ENCODE results near the gene TAOK1.

The TAOK1 gene

DNA sequence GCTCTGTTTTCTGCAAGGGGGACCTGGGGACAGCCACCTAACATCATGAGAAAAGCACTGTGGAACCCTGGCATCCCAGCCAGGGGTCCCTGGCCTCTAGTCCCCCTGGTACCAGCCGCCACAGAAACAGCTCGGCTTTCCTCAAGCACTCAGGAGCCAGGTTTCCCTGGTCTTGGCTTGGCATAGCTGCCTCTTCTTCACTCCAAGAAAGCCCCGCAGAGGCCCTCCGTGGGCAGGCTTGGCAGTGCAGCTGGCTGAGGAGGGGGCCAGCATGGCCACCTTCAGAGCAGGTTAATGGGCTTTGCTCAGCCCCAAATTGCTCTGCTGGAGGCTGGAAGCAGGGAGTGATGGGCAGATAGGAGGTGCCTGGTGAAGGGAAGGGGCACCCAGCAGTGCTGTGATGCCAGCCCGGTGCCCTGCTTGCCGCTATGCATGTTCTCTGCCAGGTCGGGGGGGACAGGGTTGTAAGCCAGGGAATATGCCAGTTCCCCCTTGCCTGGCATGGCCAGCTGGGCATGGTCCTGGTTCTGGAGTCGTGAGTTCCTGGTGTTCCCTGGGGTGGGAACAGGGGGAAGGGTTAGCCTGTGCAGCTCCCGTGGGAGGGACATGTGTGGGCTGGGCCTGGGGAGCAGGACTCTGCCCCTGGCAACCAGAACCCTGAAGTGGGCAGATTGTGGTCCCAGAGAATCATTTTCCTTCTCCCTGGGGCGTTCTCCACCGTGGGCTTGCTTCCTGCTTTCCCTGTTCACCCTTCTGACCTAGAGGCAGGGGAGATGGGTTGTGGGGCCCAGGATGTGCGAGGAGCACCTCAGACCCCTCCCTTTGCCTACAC is 206.0 kb downstream of the TAOK1 start:
- no peak for DNase-seq (ENCODE audit: low read depth)
- TF ChIP-seq, protein P1, sequence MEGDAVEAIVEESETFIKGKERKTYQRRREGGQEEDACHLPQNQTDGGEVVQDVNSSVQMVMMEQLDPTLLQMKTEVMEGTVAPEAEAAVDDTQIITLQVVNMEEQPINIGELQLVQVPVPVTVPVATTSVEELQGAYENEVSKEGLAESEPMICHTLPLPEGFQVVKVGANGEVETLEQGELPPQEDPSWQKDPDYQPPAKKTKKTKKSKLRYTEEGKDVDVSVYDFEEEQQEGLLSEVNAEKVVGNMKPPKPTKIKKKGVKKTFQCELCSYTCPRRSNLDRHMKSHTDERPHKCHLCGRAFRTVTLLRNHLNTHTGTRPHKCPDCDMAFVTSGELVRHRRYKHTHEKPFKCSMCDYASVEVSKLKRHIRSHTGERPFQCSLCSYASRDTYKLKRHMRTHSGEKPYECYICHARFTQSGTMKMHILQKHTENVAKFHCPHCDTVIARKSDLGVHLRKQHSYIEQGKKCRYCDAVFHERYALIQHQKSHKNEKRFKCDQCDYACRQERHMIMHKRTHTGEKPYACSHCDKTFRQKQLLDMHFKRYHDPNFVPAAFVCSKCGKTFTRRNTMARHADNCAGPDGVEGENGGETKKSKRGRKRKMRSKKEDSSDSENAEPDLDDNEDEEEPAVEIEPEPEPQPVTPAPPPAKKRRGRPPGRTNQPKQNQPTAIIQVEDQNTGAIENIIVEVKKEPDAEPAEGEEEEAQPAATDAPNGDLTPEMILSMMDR (IDR thresholded peaks at IDR 0.05; ENCODE audit: low read depth, low read length, missing control alignments), result no peak
- no peak overlapping the region for H3K4me3 ChIP-seq (ENCODE audit: low read depth, low read length)
- in situ Hi-C loops (cut with HindIII; ENCODE audit: low sequenced_read_pairs), result no loop called here

DNA sequence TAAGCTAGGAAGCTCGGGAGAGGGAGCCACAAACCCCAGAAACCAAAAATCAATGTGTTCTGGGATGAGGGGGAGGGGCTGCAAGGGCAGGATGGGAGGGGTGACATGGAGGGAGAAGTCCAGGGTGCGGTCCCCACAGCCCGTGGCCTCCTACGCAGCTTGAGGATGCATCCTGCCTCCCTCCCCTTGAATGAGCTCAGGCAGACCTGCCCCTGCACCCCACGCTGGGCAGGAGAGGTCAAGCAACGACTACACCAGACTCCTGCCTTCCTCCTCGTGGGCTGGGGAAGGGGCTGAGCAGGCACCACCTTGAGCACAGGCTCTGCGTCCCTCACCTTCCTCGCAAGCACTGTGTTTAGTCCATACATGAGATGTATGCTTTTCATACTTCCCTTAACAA is 206.6 kb downstream of the TAOK1 start:
- TF ChIP-seq, protein P1 (IDR thresholded peaks at IDR 0.05; ENCODE audit: low read depth, low read length, missing control alignments), result no peak
- in situ Hi-C loops (cut with HindIII; ENCODE audit: low sequenced_read_pairs), result no loop called here
- H3K4me3 ChIP-seq (ENCODE audit: low read depth, low read length), result no peak overlapping the region
- DNase-seq (ENCODE audit: low read depth), result no peak

DNA sequence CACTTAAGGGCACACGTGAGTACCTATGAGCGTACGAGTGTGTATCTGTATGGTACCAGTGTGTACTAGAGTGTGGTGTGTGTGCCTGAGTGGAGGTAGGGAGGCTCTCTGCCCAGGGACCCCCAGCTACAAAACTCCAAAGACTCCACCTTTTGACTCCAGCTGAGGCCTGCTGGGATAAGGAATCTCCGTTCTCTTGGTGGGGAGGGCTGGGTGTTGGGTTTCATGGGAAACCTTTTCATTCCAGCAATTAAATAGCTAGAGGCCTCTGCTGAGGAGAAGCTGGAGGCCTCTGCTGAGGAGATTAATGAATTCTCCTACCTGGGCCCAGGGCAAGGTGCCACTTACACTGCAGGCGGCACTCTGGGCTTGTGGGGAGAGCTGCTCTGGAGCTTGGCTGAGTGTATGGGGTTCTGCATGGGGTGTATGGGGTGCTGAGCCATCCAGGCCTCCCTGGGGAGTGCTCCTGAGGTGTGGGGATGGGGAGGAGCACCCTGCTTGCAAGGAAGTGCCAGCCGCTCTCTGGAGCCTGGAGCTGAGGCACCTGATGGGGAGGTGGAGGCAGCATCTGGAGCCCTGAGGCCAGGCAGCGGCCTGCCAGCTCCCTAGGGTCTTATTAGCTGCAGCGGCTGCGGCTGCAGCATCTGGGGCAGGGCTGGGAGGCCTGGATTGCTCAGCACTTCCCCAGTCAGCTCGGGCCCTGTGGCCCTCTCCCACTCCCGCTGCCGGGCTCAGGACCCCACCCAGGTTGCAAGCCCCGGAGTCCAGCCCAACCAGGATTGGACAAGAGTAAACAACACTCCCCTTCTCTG is 207.4 kb downstream of the TAOK1 start:
- DNase-seq (ENCODE audit: low read depth), result no peak
- no peak overlapping the region for H3K4me3 ChIP-seq (ENCODE audit: low read depth, low read length)
- in situ Hi-C loops (cut with HindIII; ENCODE audit: low sequenced_read_pairs), result no loop called here
- TF ChIP-seq, protein P1 (IDR thresholded peaks at IDR 0.05; ENCODE audit: low read depth, low read length, missing control alignments), result no peak

Measured in astrocyte of the cerebellum (primary cell).